Germinal center (tissue), 1 donor: ENCODE results near the gene GCK.

Source experiments
- DNase-seq: peaks from one replicate; pipeline ENCODE4 v3.0.0; 2012; ENCODE audit warnings: mixed read lengths, low spot score

Gene GCK

GRCh38 chr7:44116789-44117666 is 72.2 kb downstream of the GCK start:
- DNase-seq: no peak

GRCh38 chr7:44116087-44116788 is 73.0 kb downstream of the GCK start:
- no peak for DNase-seq

- DNase-seq: no peak
These were observed 74.5 kb downstream of the GCK start for GRCh38 chr7:44114586-44115310.

GRCh38 chr7:44113764-44114354 is 75.4 kb downstream of the GCK start:
- no peak for DNase-seq

- DNase-seq: no peak
These were observed 76.1 kb downstream of the GCK start for GRCh38 chr7:44112997-44113763.

- DNase-seq: no peak
These were observed 76.8 kb downstream of the GCK start for GRCh38 chr7:44112231-44112996.

GRCh38 chr7:44111761-44112160 is 77.5 kb downstream of the GCK start:
- no peak for DNase-seq

- DNase-seq: no peak
These were observed 78.3 kb downstream of the GCK start for GRCh38 chr7:44110719-44111635.

GRCh38 chr7:44109991-44110390 is 79.2 kb downstream of the GCK start:
- DNase-seq: no peak

GRCh38 chr7:44108768-44109750 is 80.2 kb downstream of the GCK start:
- no peak for DNase-seq

- no peak for DNase-seq
These were observed 81.1 kb downstream of the GCK start for GRCh38 chr7:44107961-44108767.

GRCh38 chr7:44107116-44107960 is 81.9 kb downstream of the GCK start:
- DNase-seq: no peak

- no peak for DNase-seq
These were observed 82.8 kb downstream of the GCK start for GRCh38 chr7:44106311-44107065.

GRCh38 chr7:44105832-44106231 is 83.4 kb downstream of the GCK start:
- no peak for DNase-seq

- peak; percentile 26 for DNase-seq
These were observed 84.1 kb downstream of the GCK start for GRCh38 chr7:44104860-44105771.
